ENCODE measurements around the gene LSR.

LSR gene, protein sequence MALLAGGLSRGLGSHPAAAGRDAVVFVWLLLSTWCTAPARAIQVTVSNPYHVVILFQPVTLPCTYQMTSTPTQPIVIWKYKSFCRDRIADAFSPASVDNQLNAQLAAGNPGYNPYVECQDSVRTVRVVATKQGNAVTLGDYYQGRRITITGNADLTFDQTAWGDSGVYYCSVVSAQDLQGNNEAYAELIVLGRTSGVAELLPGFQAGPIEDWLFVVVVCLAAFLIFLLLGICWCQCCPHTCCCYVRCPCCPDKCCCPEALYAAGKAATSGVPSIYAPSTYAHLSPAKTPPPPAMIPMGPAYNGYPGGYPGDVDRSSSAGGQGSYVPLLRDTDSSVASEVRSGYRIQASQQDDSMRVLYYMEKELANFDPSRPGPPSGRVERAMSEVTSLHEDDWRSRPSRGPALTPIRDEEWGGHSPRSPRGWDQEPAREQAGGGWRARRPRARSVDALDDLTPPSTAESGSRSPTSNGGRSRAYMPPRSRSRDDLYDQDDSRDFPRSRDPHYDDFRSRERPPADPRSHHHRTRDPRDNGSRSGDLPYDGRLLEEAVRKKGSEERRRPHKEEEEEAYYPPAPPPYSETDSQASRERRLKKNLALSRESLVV

DNA sequence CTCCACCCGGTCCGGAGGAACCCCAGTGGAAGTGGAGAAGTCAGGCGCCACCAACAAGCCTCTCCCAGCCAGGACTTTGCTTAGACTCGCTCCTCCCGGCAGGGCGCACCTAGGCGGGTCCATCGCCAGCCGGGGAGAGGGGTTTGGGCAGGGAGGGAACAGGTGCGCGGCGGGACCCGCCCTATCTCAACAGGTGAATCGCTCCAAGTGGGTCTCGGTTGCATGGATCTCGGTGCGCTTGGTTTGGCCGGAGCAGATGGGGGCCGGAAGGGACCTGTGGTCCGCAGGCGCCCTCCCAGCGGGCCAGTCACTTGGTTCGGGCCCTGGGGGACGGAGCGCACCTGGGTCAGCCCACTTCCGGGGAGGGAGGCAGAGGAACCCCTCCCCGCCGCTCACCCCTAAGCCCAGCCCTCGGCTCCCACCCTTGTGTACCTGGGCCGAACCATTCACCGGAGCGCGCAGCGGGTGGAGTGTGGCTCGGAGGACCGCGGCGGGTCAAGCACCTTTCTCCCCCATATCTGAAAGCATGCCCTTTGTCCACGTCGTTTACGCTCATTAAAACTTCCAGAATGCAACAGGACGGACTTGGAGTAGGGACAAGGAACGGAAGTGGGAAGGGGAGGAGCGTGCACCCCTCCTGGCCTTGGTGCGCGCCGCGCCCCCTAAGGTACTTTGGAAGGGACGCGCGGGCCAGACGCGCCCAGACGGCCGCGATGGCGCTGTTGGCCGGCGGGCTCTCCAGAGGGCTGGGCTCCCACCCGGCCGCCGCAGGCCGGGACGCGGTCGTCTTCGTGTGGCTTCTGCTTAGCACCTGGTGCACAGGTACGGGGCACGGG is at the start of gene LSR:
LSR (plus strand) TSS at position 693 of the 836 bp plus-strand sequence; CDS start at position 714, 21 bp downstream.
- DNase-seq, result no peak

DNA sequence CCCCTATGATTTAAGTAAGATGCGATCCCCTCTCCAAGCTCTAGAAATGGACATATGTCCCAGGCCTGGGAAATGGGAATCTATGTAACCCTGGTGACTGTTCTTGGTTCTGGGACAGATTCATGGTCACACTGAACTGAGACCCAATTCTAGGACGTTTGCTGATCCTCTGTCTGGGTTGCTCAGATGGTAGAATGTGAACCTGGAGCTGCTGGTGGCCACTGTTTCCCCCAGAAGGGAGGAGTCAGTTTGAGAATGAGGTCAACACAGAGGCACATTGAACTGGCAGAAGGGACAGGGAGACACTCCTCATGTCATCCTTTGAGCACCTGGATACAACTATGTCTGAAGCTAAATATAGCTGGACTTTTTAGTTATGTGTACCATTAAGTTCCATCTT is 49.3 kb upstream of the LSR start:
- DNase-seq, result no peak

DNA sequence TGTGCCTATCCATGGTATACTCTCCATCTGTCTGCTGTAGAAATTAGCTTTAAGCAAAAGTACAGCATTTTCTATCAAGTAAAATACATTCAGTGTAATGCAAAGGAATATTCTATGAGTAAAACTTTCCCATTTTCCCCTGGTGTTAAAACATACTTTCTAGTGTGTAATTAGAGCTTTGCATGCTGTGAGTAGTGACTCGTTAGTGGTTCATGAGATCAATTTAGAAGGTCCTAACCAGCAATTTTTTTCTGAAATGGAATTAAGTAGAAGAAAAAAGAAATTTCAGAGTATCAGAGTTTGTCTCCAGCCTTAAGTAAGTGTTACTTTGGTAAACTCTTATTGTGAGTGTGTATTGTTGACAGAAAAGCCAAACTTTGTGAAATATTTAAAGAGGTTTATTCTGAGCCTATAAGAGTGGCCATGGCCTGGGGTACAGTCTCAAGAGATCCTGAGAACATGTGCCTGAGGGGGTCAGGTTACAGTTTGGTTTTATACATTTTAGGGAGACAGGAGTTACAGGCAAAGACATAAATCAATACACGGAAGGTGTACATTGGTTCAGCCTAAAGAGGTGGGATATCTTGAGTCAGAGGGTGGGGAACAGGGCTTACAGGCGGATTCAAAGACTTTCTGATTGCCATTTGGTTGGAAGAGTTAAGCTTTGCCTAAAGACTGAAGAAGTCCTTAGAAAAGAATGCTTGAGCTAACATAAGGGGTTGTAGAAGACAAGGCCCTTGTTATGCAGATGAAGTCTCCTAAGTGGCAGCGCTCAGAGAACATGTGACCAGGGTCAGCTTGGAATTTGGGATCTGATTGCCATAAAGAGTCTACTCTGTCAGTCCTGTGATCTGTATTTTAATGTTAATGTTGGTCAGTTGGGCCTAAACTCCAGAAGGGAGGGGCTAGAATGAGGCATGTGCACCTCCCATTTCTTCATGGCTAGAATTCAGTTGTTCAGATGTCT is 45.8 kb upstream of the LSR start:
- DNase-seq, result no peak

DNA sequence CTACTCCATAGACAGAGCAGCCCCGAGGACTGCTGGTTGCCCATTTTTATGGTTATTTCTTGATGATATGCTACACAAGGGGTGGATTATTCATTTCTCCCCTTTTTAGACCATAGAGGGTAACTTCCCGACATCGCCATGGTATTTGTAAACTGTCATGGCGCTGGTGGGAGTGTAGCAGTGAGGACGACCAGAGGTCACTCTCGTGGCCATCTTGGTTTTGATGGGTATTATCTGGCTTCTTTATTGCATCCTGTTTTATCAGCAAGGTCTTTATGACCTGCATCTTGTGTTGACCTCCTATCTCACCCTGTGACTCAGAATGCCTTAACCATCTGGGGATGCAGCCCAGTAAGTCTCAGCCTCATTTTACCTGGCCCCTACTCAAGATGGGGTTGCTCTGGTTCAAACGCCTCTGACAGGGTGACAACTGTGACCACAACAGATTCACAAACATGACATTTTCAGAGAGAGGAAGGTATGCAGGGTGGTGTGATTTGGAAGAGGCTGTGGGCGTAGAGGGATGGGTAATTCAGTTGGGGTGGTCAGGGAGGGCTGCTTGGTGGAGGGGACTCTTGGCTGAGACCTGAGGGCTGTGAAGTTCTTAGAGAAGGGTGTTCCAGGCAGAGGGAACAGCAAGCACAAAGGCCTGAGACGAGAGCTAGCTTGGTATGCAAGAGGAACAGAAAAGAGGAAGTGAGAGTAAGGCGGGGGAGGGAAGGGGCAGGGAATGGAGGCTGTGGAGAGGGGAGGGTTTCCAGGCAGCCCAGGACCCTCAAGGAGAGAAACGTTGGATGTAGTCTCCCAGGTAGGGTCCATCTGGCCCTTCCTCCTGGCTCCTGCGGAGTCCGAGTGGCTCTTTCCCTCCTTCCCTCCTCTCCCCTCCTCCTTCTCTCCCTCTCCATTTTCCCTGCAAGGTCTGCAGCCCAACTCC is 43.7 kb upstream of the LSR start:
- DNase-seq, result peak; percentile 91

DNA sequence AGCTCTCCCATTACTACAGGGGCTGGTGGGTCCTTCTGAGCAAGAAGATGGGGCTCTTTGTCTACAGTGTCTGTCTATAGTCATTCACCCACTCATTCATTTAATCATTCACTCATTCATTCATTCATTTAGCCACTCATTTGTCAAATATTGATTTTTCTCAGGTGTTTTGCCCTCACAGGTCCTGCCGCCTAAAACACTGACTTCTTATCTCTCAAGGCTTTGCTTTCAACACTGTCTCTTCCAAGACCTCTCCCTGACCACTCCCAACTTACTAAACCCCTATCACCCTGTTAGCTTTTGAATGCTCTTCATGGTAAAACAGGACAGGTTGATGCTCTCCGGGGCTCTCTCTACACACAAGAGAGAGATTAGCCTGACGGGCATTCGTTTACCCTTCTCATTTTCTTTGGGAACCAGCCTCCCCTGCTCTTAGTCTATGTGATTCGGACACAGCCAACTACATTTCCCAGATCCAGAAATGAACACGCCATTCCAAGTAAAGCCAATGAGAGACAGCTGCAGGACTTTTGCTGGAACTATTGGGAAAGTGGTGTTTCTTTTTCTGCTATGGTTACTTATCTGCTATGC is 43.0 kb upstream of the LSR start:
- DNase-seq, result peak; percentile 76

DNA sequence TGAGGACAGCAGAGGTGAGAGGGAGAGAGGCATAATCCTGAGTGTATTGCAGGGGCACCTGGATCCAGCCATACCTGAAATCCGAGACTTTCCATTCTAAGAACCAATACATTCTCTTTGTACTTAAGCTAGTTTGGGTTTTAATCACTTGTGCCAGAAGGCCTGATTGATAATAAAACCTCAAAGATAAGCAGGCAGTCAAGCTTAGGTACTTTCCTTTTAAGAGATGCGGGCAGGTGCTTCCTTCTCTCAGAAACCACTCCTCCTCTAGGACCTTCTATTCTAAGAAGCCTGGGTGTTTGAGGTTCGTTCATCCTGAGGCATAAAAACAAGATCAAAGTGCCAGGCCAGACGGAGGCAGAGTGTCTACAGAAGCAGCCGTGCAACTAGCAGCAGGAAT is 42.4 kb upstream of the LSR start:
- peak; percentile 74 for DNase-seq

DNA sequence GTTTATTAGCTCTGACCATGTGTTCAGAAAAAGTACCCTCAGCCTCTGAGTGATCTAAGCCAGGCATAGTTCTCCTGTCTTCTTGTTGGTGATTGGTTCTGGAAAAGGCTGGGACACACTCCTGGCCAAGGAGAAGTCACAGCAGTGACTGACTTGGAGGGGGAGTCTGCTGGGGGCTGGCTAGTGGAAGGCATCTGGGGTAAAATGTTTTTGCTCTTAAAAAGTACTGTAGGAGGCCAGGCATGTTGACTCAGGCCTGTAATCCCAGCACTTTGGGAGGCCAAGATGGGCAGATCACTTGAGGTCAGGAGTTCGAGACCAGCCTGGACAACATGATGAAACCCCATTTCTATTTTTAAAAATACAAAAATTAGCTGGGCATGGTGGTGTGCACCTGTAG is 41.9 kb upstream of the LSR start:
- no peak for DNase-seq

DNA sequence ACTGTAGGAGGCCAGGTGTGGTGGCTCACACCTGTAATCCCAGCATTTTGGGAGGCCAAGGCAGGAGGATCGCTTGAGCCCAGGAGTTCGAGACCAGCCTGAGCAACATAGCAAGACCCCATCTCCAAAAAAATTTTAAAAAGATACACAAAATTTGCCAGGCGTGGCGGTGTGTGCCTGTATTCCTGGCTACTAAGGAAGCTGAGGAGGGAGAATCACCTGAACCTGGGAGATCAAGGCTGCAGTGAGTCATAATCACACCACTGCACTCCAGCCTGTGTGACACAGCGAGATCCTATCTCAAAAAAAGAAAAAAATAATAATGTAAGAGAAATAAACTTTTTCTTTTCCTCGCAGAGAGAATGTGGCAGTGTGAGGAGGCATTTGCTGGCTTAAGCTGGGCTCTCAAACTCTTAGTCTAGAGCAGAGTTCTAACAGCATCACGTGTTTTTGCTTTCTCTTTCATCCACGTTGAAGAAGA is 41.4 kb upstream of the LSR start:
- DNase-seq, result peak; percentile 10

DNA sequence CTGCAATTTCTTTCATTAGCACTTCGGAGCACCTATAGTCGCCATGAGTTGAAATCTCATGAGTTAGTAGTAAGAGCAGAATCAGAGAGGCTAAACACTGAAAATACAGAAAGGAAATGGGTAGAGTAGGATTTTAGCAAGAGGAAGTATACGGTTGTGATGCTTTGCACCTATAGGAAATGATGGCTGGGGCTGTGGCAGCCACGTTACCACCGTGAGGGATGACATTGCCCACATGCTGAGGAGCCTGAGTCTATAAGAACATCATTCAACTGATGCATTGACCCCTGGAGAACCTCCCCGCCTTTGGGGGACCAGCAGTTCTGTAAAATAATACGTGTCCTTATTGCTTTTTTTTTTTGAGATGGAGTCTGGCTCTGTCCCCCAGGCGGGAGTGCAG is 40.7 kb upstream of the LSR start:
- no peak for DNase-seq

DNA sequence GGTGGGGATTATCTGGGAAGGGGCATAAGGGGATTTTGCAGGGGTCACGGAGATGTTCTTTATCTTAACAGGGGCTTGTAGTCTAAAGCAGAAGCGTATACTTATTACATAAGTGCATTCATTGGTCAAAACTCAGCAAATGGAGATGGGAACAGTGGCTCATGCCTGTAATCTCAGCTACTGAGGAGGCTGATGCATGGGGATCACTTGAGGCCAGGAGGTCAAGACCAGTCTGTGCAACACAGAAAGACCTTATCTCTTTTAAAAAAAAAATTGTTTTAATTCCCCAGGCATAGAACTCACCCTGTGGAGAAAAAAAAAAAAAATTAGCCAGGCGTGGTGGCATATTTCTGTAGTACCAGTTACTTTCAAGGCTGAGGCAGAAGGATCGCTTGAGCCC is 39.2 kb upstream of the LSR start:
- no peak for DNase-seq

DNA sequence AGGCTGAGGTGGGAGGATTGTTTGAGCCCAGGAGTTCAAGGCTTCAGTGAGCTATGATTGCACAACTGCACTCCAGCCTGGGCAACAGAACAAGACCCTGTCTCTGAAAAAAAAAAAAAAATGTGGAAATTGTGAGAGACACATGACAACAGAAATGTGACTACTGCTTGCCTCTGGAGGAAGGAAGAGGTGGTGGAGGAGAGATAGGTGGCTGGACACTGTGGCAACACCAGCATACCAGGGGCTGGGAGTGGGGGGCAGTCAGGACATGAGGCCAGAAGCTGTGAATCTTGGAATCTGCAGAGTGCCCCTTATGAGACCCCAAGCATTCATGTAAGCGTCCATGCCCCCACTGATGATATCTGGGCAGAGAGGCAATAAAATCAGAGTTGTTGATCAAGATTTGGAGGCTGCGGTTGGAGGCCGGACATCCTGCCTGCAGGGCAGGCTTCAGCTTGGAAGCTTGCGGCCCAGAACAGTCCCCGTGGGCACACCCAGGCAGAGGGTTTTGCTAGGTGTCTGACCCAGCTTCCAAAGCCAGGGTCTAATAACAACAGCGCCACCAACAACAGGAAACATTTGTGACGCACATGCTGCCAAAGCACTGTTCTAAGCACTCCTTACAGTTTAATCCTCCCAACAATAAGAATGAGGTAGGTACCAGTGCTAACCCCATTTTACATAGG is 37.1 kb upstream of the LSR start:
- peak; percentile 54 for DNase-seq

DNA sequence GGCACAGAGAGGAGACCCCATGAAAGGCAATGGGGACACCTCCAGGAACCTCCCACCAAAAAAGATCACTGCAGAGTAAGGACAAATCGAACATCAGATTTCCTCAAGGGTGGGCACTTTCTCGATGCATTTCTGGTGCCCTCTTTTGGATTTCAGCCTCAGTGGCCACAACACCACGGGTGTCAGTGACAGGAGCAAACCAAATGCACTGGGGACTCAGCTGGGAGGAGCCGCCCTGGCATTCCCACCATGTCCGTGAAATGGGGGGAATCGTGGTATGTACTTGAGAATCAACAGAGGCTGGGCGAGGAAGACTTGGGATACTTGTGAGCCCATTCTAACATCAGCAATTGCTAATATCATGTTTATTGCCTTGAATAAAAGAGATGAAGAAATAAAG is 36.6 kb upstream of the LSR start:
- DNase-seq, result no peak

DNA sequence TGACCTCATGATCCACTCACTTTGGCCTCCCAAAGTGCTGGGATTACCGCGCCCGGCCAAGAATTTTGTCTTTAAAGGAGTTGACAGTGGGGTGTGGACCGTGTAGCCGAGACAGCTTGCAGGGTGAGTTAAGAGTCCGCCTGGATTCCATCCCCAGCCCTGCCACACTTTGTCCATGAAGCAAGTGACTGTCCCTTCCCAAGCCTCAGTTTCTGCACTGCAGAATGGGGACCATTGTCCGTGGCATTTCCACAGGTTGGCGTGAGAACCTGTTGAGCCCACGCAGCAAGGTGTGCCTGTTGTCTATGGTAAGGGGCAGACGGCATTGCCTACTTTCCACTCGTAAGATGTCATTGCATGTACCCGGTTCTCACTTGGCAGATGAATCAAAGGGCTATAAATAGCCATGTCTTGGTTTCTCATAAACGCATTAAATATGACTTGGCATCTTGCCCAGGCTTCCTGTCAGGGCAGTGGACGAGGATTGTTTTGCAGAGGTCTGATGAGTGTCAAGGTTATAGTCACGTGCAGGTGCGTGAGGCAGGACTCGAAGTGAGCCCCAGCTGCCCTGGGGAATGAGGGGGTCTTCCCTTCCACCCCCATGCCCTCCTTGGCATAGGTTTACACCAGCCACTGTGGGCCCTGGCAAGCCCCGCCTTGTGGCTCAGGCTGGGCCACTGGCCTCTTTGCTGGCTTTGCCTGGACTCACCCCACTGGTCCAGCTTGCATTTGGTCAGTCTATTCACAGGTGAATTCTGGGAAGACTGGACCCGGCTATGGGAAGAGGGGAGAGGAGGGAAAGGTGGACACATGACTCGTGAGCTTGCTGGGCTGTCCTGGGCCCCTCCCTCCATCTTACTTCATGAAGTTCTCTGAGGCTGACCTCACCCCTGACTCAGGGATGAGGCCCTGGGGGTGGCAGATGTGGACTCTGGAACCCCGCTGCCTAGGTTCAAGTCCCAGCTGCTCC is 34.9 kb upstream of the LSR start:
- DNase-seq, result peak; percentile 88

DNA sequence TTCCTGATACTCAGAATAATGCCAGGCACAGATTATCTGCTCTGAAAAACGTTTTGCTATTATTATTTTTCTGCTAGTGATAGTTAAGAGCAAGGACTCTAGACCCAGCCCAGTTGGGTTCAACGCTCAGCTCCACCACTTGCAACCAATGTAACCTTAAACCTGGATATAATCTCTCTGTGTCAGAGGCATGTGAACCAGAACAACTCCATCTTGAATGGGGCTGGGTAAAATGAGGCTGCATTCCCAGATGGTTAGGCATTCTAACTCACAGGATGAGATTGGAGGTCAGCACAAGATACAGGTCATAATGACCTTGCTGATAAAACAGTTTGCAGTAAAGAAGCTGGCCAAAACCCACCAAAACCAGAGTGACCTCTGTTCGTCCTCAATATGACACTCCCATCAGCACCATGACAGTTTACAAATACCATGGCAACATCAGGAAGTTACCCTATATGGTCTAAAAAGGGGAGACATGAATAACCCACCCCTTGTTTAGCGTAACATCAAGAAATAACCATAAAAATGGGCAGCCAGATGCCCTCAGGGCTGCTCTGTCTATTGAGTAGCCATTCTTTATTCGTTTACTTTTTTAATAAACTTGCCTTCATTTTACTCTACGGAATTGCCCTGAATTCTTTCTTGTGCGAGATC is 33.9 kb upstream of the LSR start:
- no peak for DNase-seq

DNA sequence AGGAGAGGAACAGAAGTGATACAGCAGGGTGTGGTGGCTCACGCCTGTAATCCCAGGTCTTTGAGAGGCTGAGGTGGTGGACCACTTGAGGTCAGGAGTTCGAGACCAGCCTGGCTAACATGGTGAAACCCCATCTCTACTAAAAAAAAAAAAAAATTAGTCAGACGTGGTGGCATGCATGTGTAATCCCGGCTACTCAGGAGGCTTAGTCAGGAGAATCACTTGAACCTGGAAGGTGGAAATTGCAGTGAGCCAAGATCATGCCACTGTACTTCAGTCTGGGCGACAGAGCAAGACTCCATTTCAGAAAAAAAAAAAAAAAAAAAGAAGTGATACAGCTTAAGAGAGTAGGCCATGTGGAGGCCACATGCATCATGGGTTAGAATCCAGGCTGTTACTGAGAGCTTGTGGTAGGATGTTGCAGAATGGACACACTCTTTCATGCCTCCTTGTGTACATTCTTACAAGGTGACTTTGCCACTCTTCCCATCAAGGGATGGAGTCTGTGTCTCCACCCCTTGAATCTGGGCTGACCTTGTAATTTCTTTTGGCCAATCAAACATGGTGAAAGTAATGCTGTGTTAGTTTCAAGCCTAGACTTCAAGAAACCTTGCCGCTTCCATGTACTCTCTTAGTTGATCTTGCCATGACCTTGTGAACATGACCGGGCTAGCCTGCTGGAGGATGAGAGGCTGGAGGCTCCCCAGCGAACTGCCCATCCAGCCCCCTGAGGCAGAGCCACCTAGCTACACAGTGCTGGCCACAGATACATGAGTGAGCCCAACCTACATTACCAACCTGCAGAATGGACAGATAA is 32.6 kb upstream of the LSR start:
- no peak for DNase-seq

DNA sequence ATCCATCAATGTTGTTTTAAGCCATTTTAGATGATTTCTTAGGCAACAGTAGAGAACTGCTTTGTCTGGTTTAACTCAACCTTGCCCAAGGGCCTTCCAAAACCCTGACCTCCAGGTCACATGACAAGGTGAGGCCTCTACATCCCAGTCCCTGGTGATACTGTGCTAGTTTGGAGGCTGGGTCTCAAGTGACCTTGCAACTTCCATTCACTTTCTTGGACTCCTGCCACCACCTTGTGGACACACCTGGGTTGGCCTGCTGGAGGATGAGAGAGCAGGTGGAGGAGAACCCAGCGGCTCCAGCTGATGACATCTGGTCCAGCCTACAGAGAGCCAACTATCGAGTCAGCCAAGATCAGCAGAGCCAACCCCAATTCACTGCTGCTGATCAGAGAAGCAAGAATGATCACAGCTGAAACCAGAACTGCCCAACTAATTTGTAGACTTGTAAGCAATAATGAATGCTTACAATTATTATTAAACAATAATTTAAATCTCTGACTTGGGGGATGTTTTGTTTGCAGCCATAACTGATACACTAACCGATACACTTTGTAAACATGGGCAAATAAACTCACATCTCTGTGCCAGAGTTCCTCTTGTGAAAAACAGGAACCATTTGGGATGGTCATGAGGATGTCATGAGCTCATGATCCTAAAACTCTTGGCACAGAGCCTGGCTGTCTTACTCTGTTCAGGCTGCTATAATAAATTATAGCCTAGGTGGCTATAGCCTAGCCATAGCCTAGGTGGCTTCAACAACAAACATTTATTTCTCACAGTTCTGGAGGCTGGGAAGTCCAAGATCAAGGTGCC is 31.8 kb upstream of the LSR start:
- DNase-seq, result peak; percentile 62

DNA sequence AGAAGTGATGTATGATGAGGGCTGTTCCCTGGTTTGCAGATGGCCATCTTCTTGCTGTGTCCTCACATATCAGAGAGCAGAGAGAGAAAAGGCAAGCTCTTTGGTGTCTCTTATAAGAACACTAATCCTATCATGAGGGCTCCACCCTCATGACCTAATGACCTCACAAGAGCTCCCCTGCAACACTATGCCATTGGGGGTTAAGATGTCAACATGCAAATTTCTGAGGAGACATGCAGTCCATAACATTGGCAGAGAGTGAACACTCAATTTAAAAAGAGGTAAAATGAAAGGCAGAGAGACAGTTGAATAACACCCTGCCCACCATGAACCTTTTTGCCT is 31.2 kb upstream of the LSR start:
- no peak for DNase-seq
